ENCODE data around the gene TNFSF8.
A peak's percentile ranks its signal among the peaks of the same experiment; 100 is the strongest.

Gene TNFSF8

GRCh38 chr9:114930056-114930812 is at the start of gene TNFSF8:
Gene TNFSF8 (minus strand): TSS chr9:114930591. CDS start chr9:114930303, 288 bp downstream.
- ATAC-seq = peak; percentile 74 to 89

GRCh38 chr9:114973216-114973615 is 42.8 kb upstream of the TNFSF8 start:
- no peak for ATAC-seq

GRCh38 chr9:114972510-114973136 is 42.2 kb upstream of the TNFSF8 start:
- ATAC-seq = no peak

- ATAC-seq = no peak
These were observed 38.9 kb upstream of the TNFSF8 start for GRCh38 chr9:114969269-114969668.

- ATAC-seq = peak; percentile 61 to 63
These were observed 38.3 kb upstream of the TNFSF8 start for GRCh38 chr9:114968671-114969070.

GRCh38 chr9:114965564-114965963 is 35.2 kb upstream of the TNFSF8 start:
- no peak for ATAC-seq

GRCh38 chr9:114962809-114963208 is 32.4 kb upstream of the TNFSF8 start:
- ATAC-seq = no peak

GRCh38 chr9:114960276-114960675 is 29.9 kb upstream of the TNFSF8 start:
- no peak for ATAC-seq

- no peak for ATAC-seq
These were observed 28.4 kb upstream of the TNFSF8 start for GRCh38 chr9:114958844-114959235.

GRCh38 chr9:114958021-114958843 is 27.8 kb upstream of the TNFSF8 start:
- ATAC-seq = peak; percentile 56 to 73

GRCh38 chr9:114957558-114957957 is 27.2 kb upstream of the TNFSF8 start:
- ATAC-seq = peak in 1 of 2 donors; percentile 50

GRCh38 chr9:114954956-114955582 is 24.7 kb upstream of the TNFSF8 start:
- no peak for ATAC-seq

- ATAC-seq = no peak
These were observed 23.6 kb upstream of the TNFSF8 start for GRCh38 chr9:114953959-114954358.

GRCh38 chr9:114953046-114953445 is 22.7 kb upstream of the TNFSF8 start:
- ATAC-seq = no peak

GRCh38 chr9:114950761-114951160 is 20.4 kb upstream of the TNFSF8 start:
- no peak for ATAC-seq

GRCh38 chr9:114947058-114947457 is 16.7 kb upstream of the TNFSF8 start:
- no peak for ATAC-seq

GRCh38 chr9:114945616-114946412 is 15.4 kb upstream of the TNFSF8 start:
- ATAC-seq = no peak

GRCh38 chr9:114941376-114941775 is 11.0 kb upstream of the TNFSF8 start:
- ATAC-seq = no peak

- ATAC-seq = no peak
These were observed 8.5 kb upstream of the TNFSF8 start for GRCh38 chr9:114938687-114939575.

GRCh38 chr9:114937516-114937915 is 7.1 kb upstream of the TNFSF8 start:
- no peak for ATAC-seq

GRCh38 chr9:114936581-114936980 is 6.2 kb upstream of the TNFSF8 start:
- no peak for ATAC-seq
